Stimulated activated CD4-positive, alpha-beta T cell treated with anti-CD3 and anti-CD28 coated beads, Interleukin-4, amount 100 ng/mL, for 4 hours (primary cell): ENCODE data around the gene MSI2.

Source experiments
- DNase-seq, 2 experiments: peaks; one replicate each; pipeline ENCODE4 v3.0.0-alpha.2; 2020

MSI2 gene

GRCh38 chr17:57550016-57550415, 293.7 kb downstream of the MSI2 start:
- no peak for DNase-seq

- no peak for DNase-seq
These were observed 294.5 kb downstream of the MSI2 start for GRCh38 chr17:57550668-57551315.

DNA sequence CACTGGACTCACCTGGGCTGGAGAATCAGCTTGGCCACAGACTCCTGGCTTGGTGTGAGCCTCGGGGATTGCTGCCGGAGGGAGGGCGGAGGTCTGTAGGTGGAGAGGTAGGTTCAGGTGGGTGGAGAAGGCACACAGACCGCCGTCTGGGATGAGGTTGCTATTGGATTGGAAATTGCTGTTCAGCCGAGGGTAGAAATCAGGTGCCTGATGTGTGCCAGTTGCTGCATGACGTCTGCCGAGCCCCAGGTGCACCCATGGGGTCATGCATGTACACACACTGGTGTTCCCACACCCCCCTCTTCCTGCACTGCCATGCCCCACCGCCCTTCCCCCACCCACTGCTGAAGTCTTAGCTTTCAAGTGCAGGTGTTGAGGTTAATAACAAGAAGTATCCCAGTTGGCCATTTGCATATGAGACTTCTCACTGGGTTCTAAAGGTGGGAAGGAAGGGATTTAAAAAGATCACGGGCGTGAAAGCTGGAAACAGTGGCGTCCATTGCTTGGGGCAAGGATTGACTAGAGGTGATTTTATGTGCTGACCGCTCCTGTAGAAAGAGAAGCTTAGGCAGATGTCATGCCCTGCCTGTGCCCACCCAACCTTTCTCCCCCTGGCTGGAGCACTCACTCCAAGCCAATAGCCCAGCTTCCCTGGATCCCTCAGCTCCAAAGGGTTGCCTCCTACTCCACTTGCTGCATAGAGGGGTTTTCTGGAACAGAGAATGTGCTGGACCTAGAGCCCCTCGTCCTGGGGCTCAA, 295.2 kb downstream of the MSI2 start:
- peak in 1 of 2 experiments; percentile 2 for DNase-seq

DNA sequence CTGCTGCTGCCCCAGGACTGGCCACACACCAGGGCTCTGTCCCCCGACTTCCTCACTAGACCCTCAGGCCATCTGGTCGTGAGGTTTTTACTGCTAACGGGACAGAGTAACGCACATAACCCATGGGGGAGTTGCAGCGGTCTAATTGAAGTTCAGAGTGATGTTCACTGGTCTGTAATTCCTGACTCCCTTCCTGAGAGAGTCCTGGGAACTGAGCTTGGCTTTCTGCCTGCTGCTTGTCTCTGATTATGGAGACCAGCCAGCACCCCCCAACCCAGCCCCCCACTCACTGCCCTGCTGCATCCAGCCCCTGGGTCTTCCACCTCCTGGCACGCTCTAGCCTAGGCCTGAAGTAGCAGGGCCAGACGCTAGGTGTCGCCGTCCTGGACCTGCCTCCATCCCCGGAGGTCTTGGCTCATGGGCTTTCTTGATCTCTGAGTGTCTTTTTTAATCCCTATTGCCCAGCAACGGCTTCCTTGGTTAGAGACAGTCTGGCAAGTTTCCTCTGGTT, 295.8 kb downstream of the MSI2 start:
- peak in 1 of 2 experiments; percentile 8 for DNase-seq

DNA sequence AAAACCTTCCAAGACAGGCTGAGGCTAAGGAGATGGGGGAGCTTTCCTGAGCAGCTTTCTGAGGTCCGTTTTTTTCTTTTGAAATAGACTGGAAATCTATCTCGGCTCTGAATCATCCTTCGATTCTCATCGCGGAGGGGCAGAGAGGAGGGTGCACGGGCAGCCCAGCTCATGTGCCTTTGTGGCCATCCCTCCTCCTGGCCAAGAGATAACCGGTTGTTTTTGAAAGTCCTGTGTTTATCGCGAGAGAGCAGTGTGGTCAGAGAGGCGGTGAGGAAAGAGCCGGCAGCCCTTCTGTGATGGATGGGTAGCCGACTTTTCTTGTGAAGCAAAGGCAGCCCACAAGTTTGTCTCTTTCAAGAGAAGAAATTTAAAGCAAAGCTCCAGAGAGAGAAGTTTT, 297.2 kb downstream of the MSI2 start:
- DNase-seq: no peak

DNA sequence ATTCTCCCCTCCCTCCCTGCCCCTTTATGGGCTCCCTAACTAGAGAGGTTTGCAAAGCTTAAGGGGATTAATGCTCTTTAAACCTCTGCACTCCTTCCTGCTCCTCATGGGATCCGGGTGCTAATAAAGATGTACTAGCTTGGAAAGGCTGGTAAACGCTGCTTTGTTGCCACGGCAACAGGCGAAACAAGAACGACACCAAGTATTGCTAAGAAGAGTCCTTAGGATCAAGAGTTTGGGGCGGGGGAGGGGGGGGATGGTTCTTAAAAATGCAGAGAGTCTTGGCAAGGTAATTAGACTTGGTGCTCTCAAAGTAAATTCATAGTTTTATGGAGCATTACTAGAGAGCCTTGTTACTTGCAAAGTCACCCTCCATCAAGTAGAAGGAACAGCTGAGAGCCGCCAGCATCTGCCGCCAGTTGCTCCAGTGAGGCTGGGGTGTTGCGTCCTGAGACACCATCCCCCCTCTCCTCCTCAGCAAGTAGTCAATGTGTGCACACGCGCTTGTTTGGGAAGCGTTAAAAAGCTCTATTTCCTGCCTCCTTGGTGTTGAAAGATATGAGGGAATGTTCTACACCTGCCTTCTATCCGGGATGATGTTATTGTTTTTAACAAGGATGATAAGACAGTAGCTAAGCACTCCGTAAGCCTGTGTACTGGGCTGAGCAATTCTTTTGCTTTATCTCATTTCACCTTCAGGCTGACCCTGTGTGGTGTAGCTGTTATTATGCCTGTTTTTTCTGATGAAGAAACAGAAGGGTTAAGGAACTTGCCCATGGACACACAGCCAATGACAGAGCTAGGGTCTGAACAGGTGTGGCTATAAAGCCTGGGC, 297.9 kb downstream of the MSI2 start:
- no peak for DNase-seq

DNA sequence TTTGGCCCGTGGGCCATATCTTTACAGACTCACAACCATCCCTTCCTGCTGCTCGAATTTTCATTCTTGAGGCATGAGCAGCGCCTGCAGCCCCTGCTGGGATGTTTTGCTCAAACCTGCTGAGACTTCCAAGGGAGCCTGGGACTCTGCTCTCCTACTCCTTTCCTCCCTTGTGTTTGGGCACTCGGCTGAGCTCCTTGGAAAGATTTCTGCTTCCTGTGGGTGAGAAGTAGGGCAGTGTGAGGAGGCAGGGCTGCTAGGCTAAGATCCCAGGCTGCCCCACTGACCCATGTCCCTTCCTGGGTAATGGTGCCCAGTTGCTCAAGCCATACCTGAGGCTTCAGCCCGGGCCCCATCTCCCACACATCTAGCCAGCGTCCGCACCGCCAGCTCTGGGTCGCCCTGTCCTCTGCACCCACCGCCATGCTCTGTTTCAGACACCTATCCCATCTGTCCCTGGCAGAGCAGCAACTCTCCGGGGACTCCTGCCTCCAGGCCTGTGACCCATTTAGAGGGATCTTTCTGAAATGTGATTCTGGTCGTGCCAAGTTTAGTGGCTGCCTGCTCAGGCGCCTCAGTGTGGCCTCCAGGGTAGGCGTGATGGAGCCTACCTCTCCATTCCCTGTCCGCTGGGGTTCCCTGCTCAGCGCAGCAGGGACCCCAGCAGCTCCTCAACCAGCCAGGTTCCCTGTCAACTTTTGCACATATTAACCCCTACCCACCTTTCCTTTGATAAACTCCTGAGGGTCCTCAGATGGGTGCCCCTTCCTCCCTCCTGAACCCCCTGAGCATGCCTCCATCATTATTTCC, 298.7 kb downstream of the MSI2 start:
- DNase-seq: no peak

- DNase-seq: no peak
These were observed 299.4 kb downstream of the MSI2 start for GRCh38 chr17:57555636-57556175.

GRCh38 chr17:57556320-57556719, 300.0 kb downstream of the MSI2 start:
- DNase-seq: no peak

- no peak for DNase-seq
These were observed 300.7 kb downstream of the MSI2 start for GRCh38 chr17:57556977-57557376.

- DNase-seq: no peak
These were observed 301.1 kb downstream of the MSI2 start for GRCh38 chr17:57557416-57557815.

GRCh38 chr17:57557834-57558681, 301.7 kb downstream of the MSI2 start:
- DNase-seq: no peak

DNA sequence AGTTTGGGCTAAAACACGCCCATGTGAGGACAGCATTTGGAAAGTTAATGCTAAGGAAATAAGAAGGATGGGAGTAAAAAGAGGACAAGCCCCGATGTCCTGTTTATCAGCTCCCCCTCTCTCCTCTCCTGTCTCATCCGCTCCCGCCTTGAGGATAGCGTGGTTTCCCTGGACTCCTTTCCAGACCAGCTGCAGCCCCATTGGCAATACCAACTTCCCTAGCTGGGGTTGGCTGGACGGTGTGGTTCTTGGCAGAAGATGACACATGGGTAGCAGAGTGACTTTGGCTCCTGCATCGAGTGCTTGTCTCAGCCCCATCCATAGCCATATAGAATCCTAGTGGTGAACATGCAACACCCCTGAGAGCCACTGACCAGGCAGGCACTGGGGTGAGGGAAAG, 302.9 kb downstream of the MSI2 start:
- DNase-seq: no peak

- no peak for DNase-seq
These were observed 303.5 kb downstream of the MSI2 start for GRCh38 chr17:57559634-57560318.

DNA sequence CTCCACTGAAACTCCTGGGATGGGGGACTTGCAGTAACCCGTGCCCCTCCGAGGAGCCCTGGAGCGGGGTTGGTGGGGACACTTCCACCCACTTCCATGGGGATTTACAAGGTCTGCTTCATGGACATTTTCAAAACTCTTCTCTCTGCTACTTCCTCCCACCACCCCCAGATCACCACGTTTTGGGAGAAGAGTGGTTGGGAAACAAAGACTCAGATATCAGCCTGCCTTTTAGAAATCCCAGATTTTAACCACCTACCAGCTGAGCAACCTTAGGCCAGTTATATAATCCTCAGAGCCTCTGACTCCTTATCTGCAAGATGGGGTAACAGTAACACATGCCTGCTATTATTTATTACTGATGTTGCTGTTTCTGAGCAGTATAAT, 304.0 kb downstream of the MSI2 start:
- no peak for DNase-seq

GRCh38 chr17:57561072-57561861, 304.9 kb downstream of the MSI2 start:
- no peak for DNase-seq

DNA sequence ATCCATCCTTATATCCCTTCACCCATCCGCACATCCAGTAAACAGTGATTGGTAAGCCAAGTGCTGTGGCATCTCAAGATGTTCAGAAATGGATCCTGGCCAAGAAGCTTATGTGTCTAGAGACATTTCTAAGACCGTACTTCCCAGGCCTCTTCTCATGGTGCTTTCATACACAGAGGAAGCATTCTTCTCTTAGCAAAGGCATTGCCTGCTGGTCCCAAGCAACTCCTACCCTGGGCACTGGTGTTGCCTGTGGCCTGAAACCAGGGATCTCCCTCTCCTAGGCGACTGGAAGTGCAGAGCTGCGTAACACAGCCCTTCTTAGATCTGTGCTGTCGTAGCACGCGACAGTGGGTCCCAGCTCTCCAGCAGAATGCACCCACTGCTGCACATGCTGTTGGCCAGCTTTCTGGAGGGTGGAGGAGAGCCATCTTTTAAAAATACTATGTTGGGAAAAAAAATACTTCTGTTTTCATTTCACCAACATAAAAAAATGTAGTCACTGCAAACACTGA, 305.9 kb downstream of the MSI2 start:
- no peak for DNase-seq

GRCh38 chr17:57563958-57564357, 307.6 kb downstream of the MSI2 start:
- no peak for DNase-seq

GRCh38 chr17:57565176-57565575, 308.9 kb downstream of the MSI2 start:
- no peak for DNase-seq

- DNase-seq: no peak
These were observed 310.4 kb downstream of the MSI2 start for GRCh38 chr17:57566721-57567120.
